ENCODE data around the gene NSG1. TPM values are rescaled to one million over a fixed set of nuclear protein-coding genes. Genes with fewer than 3 reads are reported as not detected.
A peak's percentile ranks its signal among the peaks of the same experiment; 100 is the strongest.

NSG1 gene
- total and polyA plus RNA-seq, 2 of the 8 experiments (the other 6 are each of a cell fraction or from before 2014, with no cell fraction given), result 35.7 to 61.4 TPM

DNA sequence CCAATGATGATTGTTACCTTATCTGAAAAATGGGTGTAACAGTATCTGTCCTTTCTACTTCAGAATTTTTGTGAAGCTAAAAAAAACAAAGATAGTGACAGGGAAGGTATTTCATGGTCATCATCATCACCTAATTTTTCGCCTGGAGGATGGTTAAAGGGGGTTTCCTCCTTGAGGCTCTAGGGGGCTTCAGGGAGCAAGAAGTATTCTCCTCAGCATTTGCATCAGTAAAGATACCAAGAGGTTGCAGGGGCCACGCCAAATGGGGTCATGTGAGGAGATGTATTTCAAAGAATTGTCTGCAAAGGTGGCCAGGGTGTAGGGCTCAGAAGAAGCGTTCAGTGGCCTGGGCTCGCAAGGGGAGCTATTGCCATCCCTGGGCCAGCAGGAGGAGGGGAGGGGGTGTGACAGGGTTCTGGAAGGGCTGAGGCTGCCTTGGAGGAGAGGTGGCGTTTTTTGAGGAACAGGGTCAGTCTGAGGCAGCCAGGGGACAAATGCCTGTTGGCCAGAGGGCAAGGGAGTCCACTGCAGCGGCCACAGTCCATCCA is 7.3 kb upstream of the NSG1 start:
- Histone ChIP-seq H3K27me3 (replicated peaks in 1 of 4; ENCODE audit: control insufficient read depth in 3 of 4, extremely low read depth in 1 of 4, insufficient read depth in 3 of 4, low read length in 3 of 4) (peaks cover 0 to 1% (median 0%) of the 10 kb centered on the region in 4 experiments; a peak in 2 of 7 replicates), H3K23ac (ENCODE audit: insufficient read length) (no peak overlapping the region), H3K27ac (ENCODE audit: low read depth, low read length) (no peak overlapping the region), H4K91ac (replicated peaks; ENCODE audit: insufficient read length, low read length) (peak overlapping the region; percentile 73), H4K8ac (ENCODE audit: extremely low read depth, insufficient read depth, low read length) (peak overlapping the region; percentile 36; the same call in 1 of the 2 replicates), H4K20me1 (replicated peaks in 1 of 2; ENCODE audit: control insufficient read depth in 1 of 2, insufficient read depth in 2 of 2, low read length in 2 of 2) (no peaks in the 10 kb centered on the region), H2BK5ac (ENCODE audit: low read depth, low read length) (no peak overlapping the region), H3K79me2 (ENCODE audit: control insufficient read depth in 1 of 2, insufficient read depth in 2 of 2, low read length in 2 of 2) (no peaks in the 10 kb centered on the region), H2BK120ac (replicated peaks; ENCODE audit: low read depth, low read length) (no peak overlapping the region), H3K56ac (replicated peaks; ENCODE audit: insufficient read length, low read depth, low read length) (no peak overlapping the region), H3K23me2 (ENCODE audit: low read depth, low read length) (no peaks in the 10 kb centered on the region; the same call in 1 of the 2 replicates), H2BK12ac (ENCODE audit: low read depth, low read length) (peak overlapping the region; percentile 63; the same call in 1 of the 2 replicates), H3K4me2 (ENCODE audit: insufficient read depth in 1 of 2, low read depth in 2 of 2, low read length in 2 of 2) (no peak overlapping the region), H3K4me3 (ENCODE audit: extremely low read depth in 1 of 4, insufficient read depth in 2 of 4, low read depth in 3 of 4, low read length in 4 of 4) (no peak overlapping the region), H3K9me3 (ENCODE audit: insufficient read depth in 2 of 2, low read depth in 1 of 2, low read length in 1 of 2) (no peaks in the 10 kb centered on the region), H3K36me3 (ENCODE audit: control insufficient read depth in 2 of 4, insufficient read depth in 4 of 4, low read length in 3 of 4) (no peaks in the 10 kb centered on the region), H4K5ac (ENCODE audit: insufficient read length, low read depth, low read length) (no peak overlapping the region), H3K18ac (ENCODE audit: extremely low read depth, low read length) (no peak overlapping the region), H2AK5ac (ENCODE audit: low read depth, low read length) (no peak overlapping the region), H2AFZ (ENCODE audit: low read length) (0 out of 2 replicates have a peak overlapping the region, but pooled peaks have one; percentile 14), H3K4ac (replicated peaks; ENCODE audit: insufficient read length, low read depth, low read length) (peak overlapping the region; percentile 28), H2BK15ac (ENCODE audit: low read length) (0 out of 2 replicates have a peak overlapping the region, but pooled peaks have one; percentile 25), H3K4me1 (replicated peaks in 1 of 4; ENCODE audit: control insufficient read depth in 3 of 4, insufficient read depth in 4 of 4, low read length in 3 of 4) (peaks cover 0 to 12% (median 4%) of the 10 kb centered on the region in 4 experiments; a peak in 6 of 7 replicates), H3K9ac (replicated peaks in 1 of 4; ENCODE audit: extremely low read depth in 1 of 4, low read depth in 3 of 4, low read length in 3 of 4) (no peak overlapping the region), H3K79me1 (ENCODE audit: low read depth, low read length) (no peaks in the 10 kb centered on the region; the same call in 1 of the 2 replicates), H2BK20ac (ENCODE audit: low read length) (no peak overlapping the region), H3K14ac (ENCODE audit: insufficient read length) (no peak overlapping the region)
- no peak for FAIRE-seq
- no peak for DNase-seq (ENCODE audit: low read depth in 1 of 2, low spot score in 2 of 2)
- WGBS, 2 experiments (ENCODE audit: extremely low coverage in 1 of 2, insufficient coverage in 1 of 2, insufficient read length in 1 of 2, insufficient replicate concordance in 2 of 2, low coverage in 1 of 2, low lambda C conversion rate in 2 of 2, missing lambda C conversion rate in 1 of 2), result 66% methylated on average over 6 of the region's 6 CpGs; no CpG with 5 or more reads in 1 of the 2 experiments
- TF ChIP-seq, protein P1, sequence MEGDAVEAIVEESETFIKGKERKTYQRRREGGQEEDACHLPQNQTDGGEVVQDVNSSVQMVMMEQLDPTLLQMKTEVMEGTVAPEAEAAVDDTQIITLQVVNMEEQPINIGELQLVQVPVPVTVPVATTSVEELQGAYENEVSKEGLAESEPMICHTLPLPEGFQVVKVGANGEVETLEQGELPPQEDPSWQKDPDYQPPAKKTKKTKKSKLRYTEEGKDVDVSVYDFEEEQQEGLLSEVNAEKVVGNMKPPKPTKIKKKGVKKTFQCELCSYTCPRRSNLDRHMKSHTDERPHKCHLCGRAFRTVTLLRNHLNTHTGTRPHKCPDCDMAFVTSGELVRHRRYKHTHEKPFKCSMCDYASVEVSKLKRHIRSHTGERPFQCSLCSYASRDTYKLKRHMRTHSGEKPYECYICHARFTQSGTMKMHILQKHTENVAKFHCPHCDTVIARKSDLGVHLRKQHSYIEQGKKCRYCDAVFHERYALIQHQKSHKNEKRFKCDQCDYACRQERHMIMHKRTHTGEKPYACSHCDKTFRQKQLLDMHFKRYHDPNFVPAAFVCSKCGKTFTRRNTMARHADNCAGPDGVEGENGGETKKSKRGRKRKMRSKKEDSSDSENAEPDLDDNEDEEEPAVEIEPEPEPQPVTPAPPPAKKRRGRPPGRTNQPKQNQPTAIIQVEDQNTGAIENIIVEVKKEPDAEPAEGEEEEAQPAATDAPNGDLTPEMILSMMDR (IDR thresholded peaks at IDR 0.05; ENCODE audit: control extremely low read depth in 1 of 3, insufficient read depth in 1 of 3, low read depth in 1 of 3, low read length in 3 of 3), result peak in 2 of 3 experiments; percentile 26 to 29; a peak in 2 of 4 replicates
- TF ChIP-seq RFX5 (IDR thresholded peaks at IDR 0.05; ENCODE audit: borderline replicate concordance, low read depth, low read length) (no peak), RAD21 (IDR thresholded peaks at IDR 0.05 in 1 of 2, conservative IDR thresholded peaks at IDR 0.05 in 1 of 2; ENCODE audit: low read depth in 2 of 2, low read length in 2 of 2) (peak in 1 of 2 experiments; percentile 22; a peak in 1 of 4 replicates)
- ChIA-PET POLR2A (ENCODE audit: partially characterized antibody) (interaction anchor here (0.8 kb wide), 1 partner anchor 17 kb away, joined by 3 read pairs; no protein-coding TSS in a partner anchor), CTCF (ENCODE audit: partially characterized antibody) (interaction anchor here (1.0 to 4.6 kb wide), 12 partner anchors 11 to 109 kb away, joined by 3 to 17 read pairs (median 4); no protein-coding TSS in a partner anchor)

All from H1 (cell line).